ENCODE results near the gene USP10.
"Not testable (repeated sequence)": the region's sequence is repeated elsewhere in the genome, so short reads cannot be mapped to it uniquely, and the experiment has no call there.

Gene USP10

DNA sequence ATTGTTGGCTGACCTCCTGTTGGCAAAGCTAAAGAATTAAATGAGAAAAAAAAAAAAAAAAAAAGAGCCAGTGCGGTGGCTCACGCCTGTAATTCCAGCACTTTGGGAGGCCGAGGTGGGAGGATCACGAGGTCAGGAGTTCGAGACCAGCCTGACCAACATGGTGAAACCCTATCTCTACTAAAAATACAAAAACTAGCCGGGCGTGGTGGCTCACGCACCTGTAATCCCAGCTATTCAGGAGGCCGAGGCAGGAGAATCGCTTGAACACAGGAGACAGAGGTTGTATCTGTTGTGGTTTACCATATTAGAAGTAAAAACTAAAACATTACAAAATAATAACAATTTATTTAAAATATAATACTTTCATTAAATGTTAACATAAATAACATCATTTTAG is 5.9 kb upstream of the USP10 start:
- not testable (repeated sequence) for DNase-seq (ENCODE audit: low read depth in 2 of 2)

DNA sequence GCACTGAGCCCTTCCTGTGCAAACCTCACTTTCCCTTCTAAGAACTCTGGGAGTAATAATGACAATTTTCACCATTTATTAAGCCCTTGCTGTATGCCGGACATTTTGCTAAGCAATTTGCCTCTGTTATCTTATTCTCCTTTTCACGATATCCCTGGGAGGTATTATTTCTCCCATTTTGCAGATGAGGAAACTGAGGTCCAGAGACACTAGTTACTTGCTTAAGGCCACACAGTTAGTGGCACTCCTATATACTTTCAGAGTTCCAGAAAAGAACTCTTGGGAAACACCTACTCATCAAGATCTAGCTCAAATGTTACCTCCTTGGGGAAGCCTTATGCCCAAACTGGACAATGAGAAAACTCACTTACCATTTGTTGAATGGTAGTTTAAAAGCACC is 4.8 kb upstream of the USP10 start:
- DNase-seq (ENCODE audit: low read depth in 2 of 2) = no peak

DNA sequence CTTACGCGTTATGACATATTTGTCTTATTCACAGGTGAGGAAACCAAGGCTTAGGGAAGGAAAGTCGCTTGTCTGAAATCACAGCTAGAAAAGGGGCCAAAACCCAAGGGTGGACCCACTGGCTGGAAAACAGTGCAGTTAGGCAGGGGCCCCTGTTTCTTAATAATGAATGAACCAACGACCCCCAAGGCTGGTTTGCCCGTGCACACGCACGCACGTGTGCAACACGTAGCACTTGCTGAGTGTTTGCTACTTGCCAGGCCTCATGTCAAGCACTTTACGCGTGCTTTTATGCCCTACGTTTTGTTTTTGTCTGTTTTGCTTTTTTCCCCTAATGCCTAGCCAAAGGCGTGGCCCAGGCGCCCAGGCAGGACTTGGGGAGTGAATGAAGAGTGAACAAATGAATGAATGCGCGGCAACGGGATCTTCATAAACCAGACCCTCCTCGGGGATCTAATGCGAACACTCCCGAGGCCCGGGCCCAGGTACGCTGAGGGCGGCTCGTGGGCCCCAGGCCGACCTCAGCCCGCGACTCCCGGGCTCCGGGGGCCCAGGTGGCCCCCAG is 571 bp upstream of the USP10 start:
- DNase-seq (ENCODE audit: low read depth in 2 of 2) = no peak

DNA sequence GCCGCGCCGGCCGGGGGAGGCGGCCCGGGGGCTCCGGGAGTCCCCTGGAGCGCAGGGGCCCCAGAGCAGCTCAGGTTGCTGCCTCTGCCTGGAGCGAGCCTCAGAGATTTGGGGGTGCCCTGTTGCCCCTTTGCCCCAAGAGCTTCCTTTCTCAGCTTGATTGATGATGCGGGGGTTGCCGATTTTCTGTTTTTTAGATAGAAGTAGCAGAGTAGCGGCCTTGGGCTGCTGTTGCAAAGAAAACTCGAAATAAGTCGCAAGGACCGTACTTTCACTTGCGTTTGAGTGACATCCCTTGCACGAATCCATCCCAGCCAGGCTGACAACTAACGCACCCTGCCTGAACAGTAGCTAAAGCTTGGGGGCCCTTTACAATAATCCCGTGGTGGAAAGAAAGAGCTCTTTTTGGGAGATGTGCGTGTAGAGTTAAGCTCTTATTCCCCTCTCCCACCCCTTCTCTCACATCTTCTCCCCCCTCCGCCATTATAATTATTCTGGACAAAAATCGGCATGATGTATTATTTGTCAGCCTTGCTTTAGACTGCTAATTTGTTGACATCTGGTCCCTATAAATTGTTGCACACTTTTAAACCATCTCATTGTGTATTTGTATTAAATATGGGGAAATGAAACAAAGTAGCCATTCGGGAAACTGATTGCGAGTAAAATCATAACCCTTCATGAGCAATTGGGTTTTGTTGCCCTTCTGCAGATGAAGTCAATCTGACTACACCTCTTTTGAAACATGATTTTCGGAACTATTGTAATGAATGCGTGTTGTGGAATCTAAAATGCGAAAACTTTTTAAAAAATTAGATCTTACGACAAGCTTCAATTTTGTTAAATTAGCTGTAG is 873 bp downstream of the USP10 start:
- DNase-seq (ENCODE audit: low read depth in 2 of 2) = peak; percentile 5 to 15

DNA sequence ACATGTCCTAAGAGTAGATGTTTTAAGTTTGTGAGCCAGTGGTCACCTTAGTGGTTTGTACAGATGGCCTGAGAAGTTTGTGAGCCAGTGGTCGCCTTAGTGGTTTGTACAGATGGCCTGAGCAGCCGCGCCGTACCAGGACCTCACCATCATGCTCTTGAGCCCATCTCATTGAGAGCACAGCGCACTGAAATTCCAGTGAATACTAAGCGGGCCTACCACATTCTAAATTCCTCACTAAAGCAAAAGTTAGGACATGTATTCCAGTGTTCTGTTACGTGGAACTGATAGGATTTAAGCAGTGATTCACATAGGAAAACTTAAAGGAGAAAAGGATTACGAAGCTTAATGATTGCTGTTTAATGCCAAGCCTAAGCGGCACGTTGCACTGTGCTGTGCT is 3.9 kb downstream of the USP10 start:
- DNase-seq (ENCODE audit: low read depth in 2 of 2) = no peak

GRCh38 chr16:84704253-84704652 is 4.5 kb downstream of the USP10 start:
- DNase-seq (ENCODE audit: low read depth in 2 of 2) = no peak

DNA sequence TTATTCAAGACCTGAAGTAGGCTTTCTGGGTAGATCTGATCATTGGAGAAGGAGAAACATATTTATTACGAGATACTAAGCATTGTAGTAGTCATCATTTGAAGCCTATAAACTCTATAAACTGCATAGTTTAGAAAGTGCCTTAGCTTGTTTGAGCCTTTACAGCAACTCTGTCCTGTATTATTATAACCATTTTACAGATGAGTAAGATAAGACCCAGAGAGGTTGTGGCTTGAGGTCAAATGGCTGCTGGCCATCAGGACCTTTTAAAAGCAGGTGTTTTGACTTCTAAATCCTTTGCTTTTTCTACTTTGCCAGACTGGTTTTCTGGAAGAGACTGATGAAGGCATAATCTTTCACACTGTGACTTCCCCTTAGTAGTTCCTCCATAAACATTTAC is 7.1 kb downstream of the USP10 start:
- no peak for DNase-seq (ENCODE audit: low read depth in 2 of 2)

GRCh38 chr16:84709609-84710008 is 9.8 kb downstream of the USP10 start:
- no peak for DNase-seq (ENCODE audit: low read depth in 2 of 2)

DNA sequence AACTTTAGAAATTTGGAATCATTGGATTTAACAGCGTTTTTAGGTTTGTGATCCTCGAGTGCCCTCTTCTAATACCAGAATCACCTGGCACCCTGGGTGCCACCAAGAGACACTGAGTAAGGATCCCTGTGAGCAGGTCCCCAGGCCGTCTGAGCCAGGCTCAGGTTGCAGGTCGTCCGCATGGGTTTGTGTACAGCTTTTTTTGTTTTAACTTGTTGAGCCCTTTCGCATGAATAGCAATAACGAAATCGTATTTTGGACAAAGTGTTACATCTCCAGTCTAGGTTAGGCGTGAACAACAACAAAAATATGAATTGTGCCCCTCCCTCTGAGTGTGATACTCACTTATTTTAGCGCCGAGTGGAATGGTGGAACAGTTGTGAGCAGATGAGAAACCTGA is 10.9 kb downstream of the USP10 start:
- DNase-seq (ENCODE audit: low read depth in 2 of 2) = no peak

DNA sequence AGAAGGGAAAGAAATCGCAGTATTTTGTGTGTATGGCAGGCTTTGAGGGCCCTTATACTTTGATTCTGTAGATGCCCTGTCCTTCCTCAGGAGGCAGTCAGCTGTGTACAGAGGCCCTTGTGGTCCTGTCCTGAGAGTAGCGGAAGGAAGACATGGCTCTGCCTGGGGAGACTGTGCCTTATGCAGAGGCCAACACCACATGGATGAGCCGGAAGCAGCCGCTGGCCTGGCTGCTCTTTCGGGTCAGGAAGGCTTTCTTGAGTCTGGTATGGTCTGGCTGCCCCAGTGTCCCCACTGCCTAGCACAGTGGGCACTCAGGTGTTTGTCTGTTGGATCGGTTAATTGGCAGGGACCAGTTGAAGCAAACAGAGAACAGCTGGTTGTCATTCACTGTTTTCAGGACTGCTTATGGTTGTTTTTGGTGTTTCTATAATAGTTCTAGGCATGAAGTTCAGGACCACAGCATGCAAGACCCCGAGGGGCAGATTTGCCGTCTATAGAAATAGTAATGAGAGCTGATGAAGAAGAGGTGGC is 12.4 kb downstream of the USP10 start:
- DNase-seq (ENCODE audit: low read depth in 2 of 2) = no peak

GRCh38 chr16:84712801-84713775 is 13.3 kb downstream of the USP10 start:
- DNase-seq (ENCODE audit: low read depth in 2 of 2) = no peak

GRCh38 chr16:84714028-84714427 is 14.2 kb downstream of the USP10 start:
- no peak for DNase-seq (ENCODE audit: low read depth in 2 of 2)

DNA sequence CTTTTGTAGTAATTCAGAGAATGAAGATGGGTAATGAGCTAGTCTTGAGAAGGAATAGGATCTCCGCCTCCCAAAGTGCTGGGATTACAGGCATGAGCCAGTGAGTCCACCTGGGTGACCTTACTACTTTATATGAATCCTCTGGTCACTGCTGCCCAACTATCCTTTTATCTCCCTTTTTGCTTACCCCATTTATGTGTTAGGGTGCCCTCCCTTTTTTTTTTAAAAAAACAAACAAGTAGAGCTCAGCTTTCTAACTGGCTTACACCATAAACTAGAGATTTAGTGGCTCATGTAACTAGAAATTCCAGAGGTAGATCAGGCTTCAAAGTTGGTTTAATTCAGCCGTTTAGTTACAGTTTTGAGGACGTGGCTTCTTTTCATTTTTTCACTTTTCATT is 15.6 kb downstream of the USP10 start:
- no peak for DNase-seq (ENCODE audit: low read depth in 2 of 2)

GRCh38 chr16:84715854-84716253 is 16.1 kb downstream of the USP10 start:
- DNase-seq (ENCODE audit: low read depth in 2 of 2) = no peak

GRCh38 chr16:84716740-84717139 is 16.9 kb downstream of the USP10 start:
- DNase-seq (ENCODE audit: low read depth in 2 of 2) = no peak

DNA sequence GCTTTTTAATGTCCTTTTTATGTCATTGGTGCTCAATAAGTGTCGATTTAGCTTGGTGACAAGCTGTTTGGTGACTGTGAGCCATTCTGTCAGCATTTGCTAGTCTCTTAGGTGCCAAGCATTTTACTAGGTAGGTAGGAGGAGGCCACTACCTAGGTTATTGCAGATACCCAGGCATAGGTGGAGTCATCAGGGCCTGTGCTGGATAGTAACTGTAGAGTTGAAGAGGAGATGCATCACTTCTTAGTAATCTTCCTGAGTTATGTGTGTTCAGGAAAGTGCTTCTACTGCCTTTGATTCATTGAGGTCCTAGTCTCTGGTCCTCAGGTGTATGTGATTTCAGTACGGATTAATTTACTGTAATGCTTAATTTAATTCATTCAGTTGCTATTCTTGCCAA is 17.7 kb downstream of the USP10 start:
- DNase-seq (ENCODE audit: low read depth in 2 of 2) = no peak

GRCh38 chr16:84720177-84720579 is 20.4 kb downstream of the USP10 start:
- no peak for DNase-seq (ENCODE audit: low read depth in 2 of 2)

- DNase-seq (ENCODE audit: low read depth in 2 of 2) = no peak
These were observed 22.3 kb downstream of the USP10 start for GRCh38 chr16:84722068-84722467.

DNA sequence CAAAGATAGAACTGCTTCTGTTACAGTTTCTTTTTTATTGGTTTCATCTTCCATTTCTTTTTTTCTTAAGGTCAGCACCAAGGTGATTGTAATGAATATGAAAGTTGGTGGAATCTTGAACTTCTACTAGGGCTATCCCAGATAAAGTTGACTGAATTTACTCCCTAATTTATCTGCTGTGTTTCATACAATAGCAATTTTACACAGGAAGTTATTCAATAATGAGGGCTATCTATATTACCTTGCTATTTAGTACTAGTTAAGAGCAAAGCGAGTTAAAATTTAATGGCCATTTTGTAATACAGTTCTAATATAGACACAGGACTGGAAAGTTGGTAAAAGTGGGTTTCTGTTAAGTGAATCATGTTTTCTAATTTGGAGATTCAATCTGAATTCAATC is 24.1 kb downstream of the USP10 start:
- DNase-seq (ENCODE audit: low read depth in 2 of 2) = no peak

GRCh38 chr16:84724606-84725309 is 25.0 kb downstream of the USP10 start:
- DNase-seq (ENCODE audit: low read depth in 2 of 2) = no peak

GRCh38 chr16:84725481-84726078 is 25.8 kb downstream of the USP10 start:
- no peak for DNase-seq (ENCODE audit: low read depth in 2 of 2)
